HG02840 (cell line): ENCODE results near the gene SAC3D1.
A peak's percentile ranks its signal among the peaks of the same experiment; 100 is the strongest.
"Not testable (repeated sequence)": the region's sequence is repeated elsewhere in the genome, so short reads cannot be mapped to it uniquely, and the experiment has no call there.

ENCODE experiments used
- ATAC-seq: cut with Tn5 transposase; IDR thresholded peaks from one replicate; pipeline ENCODE4 v1.9.1; 2021; ENCODE audit warnings: mild to moderate bottlenecking, moderate library complexity, moderate number of reproducible peaks; ENCODE audit not compliant: unreplicated experiment, low FRiP score

SAC3D1 gene

GRCh38 chr11:65021509-65021908 lies 19.5 kb upstream of the SAC3D1 start:
- ATAC-seq: no peak

GRCh38 chr11:65023502-65023901 lies 17.5 kb upstream of the SAC3D1 start:
- not testable (repeated sequence) for ATAC-seq

GRCh38 chr11:65026810-65027209 lies 14.2 kb upstream of the SAC3D1 start:
- ATAC-seq: no peak

- ATAC-seq: peak; percentile 86
These were observed 13.6 kb upstream of the SAC3D1 start, which contains the start of gene SNX15 for GRCh38 chr11:65027213-65028067. Gene SNX15 (plus strand): TSS chr11:65027439. CDS start chr11:65027538, 99 bp downstream.

GRCh38 chr11:65032216-65032615 lies 8.8 kb upstream of the SAC3D1 start:
- ATAC-seq: no peak

GRCh38 chr11:65034423-65034822 lies 6.6 kb upstream of the SAC3D1 start:
- ATAC-seq: no peak

GRCh38 chr11:65035579-65035978 lies 5.4 kb upstream of the SAC3D1 start:
- ATAC-seq: no peak

- ATAC-seq: no peak
These were observed 4.1 kb upstream of the SAC3D1 start for GRCh38 chr11:65036931-65037330.

- ATAC-seq: no peak
These were observed 527 bp upstream of the SAC3D1 start for GRCh38 chr11:65040520-65040846.

GRCh38 chr11:65042891-65043290 lies 1.9 kb downstream of the SAC3D1 start:
- no peak for ATAC-seq

GRCh38 chr11:65043881-65044501 lies 3.0 kb downstream of the SAC3D1 start:
- no peak for ATAC-seq

GRCh38 chr11:65045061-65045460 lies 4.1 kb downstream of the SAC3D1 start:
- no peak for ATAC-seq

GRCh38 chr11:65045728-65046127 lies 4.7 kb downstream of the SAC3D1 start:
- no peak for ATAC-seq

- no peak for ATAC-seq
These were observed 6.8 kb downstream of the SAC3D1 start for GRCh38 chr11:65047581-65048422.

- no peak for ATAC-seq
These were observed 10.4 kb downstream of the SAC3D1 start for GRCh38 chr11:65051398-65051858.

GRCh38 chr11:65053827-65054508 lies 13.0 kb downstream of the SAC3D1 start:
- no peak for ATAC-seq

GRCh38 chr11:65055538-65055937 lies 14.5 kb downstream of the SAC3D1 start:
- ATAC-seq: no peak

GRCh38 chr11:65056999-65057398 lies 16.0 kb downstream of the SAC3D1 start:
- ATAC-seq: no peak

- no peak for ATAC-seq
These were observed 16.5 kb downstream of the SAC3D1 start for GRCh38 chr11:65057526-65057925.

GRCh38 chr11:65058012-65058411 lies 17.0 kb downstream of the SAC3D1 start:
- ATAC-seq: no peak
